GM19463 (cell line): Measurements from ENCODE around the gene TGM6.

ENCODE experiments used
- ATAC-seq: cut with Tn5 transposase; IDR thresholded peaks from one replicate; pipeline ENCODE4 v1.9.1; 2021; ENCODE audit warnings: mild to moderate bottlenecking, moderate library complexity; ENCODE audit not compliant: unreplicated experiment

TGM6 gene

GRCh38 chr20:2451939-2452732 is 71.4 kb downstream of the TGM6 start:
- ATAC-seq = no peak

- no peak for ATAC-seq
Observed at GRCh38 chr20:2453792-2454191, 73.1 kb downstream of the TGM6 start.

- no peak for ATAC-seq
Observed at GRCh38 chr20:2455771-2456497, 75.2 kb downstream of the TGM6 start.

DNA sequence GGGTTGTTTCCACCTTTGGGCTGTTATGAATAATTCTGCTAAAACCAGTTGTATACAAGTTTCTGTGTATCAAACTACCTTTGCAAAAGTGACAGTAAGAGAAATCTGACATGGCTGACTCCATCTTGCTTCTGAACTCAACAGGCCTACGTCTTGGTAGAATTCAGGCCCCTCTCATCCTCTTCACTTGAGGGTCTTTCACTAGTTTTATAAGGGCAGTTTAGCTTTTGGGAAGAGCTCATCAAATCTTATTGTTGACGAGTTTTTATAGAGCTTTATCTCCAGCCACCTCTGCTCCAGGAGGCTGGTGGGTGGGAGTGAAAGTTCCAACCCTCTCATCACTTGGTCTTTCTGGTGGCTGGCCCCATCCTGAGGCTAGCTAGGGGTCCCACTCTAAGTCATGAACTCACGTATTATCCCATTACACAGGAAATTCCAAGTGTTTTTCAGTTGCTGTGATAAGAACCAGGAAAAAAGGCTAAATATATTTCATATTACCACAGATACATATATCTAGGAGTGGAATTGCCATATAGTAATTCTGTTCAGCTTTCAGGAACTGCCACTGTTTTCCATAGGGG is 78.3 kb downstream of the TGM6 start:
- no peak for ATAC-seq

DNA sequence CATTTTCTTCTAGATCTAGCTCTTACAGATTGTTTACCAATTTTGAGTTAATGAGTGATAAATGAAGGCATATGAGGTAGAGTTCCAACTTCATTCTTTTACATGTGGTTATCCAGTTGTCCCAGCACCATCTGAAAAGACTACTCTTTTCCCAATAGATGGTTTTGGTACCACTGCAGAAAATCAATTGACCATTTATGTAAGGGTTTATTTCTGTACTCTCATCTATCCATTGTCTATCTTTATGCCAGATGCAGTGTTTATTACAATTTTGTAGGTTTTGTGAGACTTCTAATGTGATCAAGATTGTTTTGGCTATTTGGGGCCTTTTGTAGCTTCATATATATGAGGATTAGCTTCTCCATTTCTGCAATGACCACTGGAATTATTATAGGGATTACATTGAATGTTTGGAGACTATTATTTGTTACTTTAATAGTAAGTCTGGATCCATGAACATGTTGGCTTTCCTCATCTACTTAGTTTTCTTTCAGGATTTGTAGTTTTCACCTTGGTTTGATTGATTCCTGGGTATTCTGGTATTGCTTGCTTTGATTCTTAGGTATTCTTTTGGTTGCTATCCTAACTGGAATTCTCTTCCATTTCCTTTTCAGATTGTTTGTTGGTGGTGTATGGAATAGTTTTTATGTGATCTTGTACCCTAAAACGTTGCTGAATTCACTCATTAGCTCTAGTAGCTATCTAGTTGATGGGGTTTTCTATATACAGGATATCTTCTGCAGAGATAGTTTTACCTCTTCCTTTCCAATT is 79.5 kb downstream of the TGM6 start:
- no peak for ATAC-seq

DNA sequence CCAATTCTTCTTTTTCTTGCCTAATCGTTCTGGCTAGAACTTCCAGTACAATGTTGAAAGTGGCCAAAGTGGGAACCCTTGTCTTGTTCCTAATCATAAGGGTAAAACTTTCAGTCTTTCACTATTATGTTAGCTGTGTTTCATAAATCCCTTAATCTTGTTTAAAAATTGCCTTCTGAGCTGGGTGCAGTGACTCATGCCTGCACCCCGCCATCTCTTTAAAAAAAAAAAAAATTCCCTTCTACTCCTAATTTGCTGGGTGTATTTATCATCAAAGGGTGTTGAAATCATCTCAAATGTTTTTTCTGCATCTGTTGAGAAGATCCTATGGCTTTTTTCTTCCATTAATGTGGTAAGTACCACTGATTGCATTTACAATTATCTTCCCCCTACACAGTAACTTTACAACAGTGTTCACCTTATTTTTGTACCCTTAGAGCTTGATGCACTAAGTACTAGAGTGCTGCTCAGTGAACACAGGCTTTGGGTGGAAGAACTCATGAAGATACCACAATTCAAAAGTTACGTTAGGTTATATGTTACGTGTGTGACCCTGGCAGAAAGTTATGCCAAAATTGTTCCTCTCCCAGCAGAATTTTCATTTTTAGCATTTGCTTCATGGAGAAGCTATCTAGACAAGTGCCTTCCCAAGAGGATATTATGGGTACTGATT is 80.2 kb downstream of the TGM6 start:
- no peak for ATAC-seq

DNA sequence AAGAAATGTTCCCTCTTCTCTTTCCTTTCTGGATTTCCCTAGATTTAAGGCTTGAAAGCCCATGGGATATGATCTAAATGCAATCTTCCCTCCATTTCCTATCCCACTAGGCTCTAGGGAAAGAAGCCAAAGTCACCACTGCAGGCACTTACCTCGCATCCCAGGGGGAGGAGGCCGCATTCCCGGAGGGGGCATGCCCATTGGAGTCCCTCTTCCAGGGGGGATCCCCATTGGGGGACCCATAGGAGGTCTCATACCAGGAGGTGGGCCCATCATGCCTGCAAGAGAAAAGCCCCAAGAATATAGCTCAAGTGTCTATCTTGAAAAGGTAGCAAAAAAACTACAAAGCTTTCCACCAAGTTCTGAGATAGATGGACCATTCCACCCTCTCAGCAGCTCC is 81.8 kb downstream of the TGM6 start:
- ATAC-seq = no peak

GRCh38 chr20:2463616-2464365 is 83.1 kb downstream of the TGM6 start:
- no peak for ATAC-seq

DNA sequence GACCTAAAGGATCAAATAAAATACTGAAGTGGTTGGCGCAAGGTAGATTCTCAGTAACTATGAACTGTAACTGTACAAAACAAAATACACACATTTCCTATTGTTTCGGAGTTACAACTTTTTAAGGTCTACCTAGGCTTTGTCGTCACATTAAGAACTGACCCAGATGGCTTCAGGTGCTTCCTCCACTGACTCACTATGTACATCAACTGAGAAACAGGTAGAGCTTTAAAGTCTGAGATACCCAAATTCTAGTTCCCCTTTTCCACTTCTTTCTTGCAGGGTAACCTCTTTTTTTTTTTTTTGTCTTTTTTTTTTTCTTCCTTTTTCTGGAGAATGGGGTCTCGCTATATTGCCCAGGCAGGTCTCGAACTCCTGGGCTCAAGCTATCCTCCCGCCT is 84.4 kb downstream of the TGM6 start:
- no peak for ATAC-seq

DNA sequence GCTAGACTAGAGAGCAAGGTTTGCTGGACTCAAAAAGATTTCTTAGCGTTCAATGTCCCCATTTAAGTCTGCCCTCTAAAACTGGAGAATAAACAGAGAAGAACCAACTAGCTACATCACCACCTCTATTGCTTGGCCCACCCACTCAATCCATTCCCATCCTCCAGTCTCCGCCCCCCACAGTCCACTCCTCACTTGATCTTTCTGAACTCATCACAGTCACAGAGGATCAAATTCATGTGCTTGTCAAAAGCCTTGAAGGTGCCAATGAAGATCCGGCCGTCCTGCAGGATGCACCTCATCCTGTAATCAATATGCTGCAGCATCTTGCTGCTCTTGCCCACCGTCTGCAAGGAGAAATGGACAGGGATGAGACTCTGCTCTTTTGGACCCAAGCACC is 86.7 kb downstream of the TGM6 start:
- ATAC-seq = no peak

DNA sequence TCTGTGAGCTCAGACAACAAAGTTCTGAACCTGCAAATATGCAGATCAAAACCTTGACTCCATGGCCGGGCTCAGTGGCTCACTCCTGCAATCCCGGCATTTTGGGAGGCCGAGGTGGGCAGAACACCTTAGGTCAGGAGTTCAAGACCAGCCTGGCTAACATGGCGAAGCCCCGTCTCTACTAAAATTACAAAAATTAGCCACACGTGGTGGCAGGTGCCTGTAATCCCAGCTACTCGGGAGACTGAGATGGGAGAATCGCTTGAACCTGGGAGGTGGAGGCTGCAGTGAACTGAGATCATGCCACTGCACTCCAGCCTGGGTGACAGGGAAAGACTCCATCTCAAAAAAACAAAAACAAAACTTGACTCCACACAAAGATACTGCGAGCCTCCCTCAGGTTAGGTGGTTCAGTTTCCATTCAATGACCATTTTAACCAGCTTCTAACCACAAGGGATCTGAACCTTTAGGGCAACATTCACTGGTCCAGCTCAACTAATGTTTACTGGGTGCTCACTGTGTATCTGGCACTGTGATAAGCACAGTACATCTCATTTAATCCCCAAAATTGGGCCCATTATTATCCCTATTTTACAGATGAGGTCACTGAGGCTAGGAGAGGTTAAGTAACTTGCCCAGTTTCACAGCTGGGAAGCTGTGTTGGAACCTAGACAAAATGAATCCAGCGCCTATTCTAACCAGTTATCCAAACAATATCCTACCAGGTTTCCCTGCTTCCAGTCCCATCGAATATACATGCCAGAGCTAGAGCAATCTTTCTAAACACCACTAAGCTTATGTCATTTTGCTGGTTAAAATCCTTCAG is 88.1 kb downstream of the TGM6 start:
- no peak for ATAC-seq

- peak; percentile 21 for ATAC-seq
Observed at GRCh38 chr20:2469991-2470422, 89.3 kb downstream of the TGM6 start.

DNA sequence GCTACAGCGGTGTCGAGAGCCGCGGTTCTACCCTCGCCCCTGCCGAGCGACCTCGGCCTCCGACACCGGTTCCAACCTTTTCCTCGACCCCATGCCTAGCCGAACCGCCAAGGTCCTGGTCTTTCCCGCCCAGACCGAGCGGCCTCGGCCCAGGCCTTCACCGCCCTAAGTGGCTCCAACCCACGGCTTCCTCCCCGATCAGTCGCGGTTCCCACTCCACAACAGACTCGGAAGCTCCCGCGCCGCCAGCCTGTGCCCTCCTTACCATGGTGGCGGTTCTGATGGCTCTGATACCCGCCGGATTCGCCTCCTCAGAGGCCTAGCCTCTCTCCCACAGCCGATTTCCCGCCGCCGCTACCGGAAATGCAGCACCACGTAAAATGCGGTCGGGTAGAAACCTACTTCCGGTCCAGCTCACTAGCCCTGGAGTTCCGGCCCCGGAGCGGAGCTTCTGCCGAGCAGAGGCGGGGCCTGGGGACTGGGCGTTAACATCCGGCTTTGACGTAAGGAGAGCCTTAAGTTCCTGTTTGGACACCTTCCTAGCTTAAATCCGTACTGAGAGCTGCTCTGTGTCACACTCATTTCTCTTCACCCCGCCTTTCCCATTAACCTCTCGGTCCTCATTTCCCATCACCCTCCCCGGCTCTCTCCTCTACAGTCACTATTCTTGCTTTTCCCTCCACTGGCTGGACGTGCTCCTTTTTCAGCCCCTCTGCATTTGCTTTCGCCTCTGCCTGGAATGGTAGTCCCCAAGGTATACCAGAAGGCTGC is 89.9 kb downstream of the TGM6 start, which contains the start of gene SNRPB:
Gene SNRPB, minus strand, starts transcription at position 367 of the 771 bp plus-strand sequence. Its CDS starts 99 bp downstream, at position 268.
- ATAC-seq = peak; percentile 98

DNA sequence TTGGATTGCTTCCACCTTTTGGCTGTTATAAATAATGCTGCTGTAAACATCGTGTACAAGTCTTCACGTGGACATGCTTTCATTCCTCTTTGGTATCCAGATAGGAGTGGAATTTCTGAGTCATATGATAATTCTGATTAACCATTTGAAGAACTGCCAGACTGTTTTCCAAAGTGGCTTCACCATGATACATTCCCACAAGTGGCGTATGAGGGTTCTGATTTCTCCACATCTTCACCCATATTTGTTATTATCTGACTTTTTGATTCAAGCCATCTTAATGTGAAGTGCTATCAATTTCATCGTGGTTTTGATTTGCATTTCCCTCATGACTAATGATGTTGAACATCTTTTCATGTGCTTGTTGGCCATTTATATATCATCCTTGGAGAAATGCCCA is 92.8 kb downstream of the TGM6 start:
- ATAC-seq = no peak

DNA sequence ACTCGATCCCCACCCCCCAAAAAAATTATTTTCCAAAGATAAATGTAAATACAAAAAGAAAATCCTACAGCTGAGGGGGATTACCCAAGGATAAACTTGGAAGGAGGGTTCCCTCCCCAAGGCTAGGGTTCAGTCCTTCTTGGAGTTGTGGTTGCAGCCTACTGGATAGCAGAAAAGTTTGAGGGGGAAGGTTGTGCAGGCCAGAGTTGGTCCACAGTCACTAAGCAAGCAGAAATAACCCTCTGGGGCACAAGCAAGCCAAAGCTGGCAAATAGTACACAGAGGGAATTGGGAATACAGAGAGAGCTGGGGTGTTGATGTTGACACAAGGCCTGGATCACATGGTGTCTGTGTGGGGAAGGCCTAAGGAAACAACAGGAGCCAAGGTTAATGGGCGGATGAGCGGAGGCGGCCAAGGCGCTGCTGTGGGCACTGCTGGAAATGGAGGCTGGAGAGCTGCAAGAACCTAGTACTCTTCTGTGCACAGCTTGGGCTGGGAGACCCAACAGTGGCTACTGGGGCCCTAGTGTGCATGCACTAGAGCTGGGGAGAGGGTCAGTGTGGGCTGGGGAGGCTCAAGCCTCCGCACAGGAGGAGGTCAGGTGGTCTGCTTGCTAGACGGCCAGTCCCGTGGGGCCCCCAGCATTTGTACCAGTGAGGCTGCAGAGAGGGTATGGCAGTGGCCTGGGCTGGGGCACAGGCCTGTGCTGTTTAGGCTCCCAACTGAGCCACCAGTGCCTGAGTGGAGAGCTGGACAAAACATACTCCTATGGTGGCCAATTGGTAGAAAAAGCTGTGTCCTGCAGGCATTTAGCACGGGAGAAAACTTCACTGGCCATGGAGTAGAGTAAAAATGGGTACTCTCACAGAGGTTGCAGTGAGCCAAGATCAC is 95.4 kb downstream of the TGM6 start:
- no peak for ATAC-seq

DNA sequence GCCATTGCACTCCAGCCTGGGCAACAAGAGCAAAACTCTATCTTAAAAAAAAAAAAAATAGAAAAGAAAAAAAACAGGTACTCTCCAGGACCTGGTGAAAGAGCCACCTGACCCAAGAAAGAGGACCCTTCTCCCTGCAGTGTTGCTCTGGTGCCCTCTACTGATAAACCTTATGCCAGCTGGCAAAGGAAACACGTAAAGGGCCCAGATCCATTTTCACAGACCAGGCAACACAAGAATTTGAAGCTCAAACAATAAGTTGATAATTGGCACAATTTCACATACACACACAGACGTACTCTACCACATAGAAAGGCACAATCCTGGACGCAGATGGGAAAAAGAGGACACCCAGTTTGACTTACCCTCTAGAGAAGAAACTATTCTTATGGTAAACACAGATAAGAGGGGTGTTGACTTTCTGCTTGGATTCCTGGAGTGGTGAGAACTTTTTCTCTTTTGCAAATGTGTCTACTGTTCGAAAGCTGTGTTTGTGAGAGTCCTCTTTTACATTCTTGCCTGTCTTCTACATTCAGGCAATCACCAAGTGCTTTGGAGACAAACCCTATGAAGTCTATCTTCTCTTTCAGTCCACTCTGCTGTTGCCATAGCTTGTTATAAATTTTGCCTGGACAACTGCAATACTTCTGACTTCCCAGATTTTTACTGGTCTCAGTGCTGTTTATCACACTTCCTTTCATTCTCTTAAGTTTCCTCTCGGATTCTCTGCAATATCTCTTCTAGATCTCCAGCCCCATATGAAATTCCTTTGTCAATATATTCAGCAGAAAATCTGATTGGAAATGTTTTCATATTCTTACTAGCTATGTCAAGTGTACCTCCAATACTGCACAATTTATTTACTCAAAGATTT is 96.3 kb downstream of the TGM6 start:
- no peak for ATAC-seq
